ENCODE measurements around the gene SDF2L1. TPM values are rescaled to one million over a fixed set of nuclear protein-coding genes. Genes with fewer than 3 reads are reported as not detected.
A peak's percentile ranks its signal among the peaks of the same experiment; 100 is the strongest.

SDF2L1 gene
- total and polyA plus RNA-seq, 9 of the 15 experiments (the other 6 are each of a cell fraction or from before 2014, with no cell fraction given) = 15.1 to 989 (median 124) TPM

DNA sequence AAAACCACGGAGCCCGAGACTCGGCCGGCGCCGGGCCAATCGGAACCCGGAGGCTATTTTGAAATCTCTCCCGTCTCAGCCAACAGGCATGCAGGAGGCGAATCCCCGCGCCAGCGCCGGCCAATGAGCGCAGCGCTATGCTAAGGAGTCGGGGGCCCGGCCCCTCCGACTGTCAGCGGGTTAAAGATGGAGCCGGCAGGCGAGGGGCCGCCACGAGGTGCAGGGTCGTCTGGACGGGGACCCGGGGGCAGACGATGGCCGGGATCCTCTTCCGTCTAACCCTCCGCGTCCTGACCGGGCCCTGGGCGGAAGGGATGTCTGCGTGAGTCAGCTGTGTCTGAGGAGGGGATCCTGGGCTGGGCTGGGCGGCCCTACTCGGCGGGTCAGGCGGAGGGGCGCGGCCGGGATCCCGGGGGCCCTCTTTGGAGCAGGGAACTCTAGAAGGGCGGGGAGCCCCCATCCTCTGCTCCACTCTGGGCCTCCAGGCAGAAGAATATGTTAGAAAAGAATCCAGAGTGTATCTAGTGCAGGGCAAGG is 10.0 kb downstream of the SDF2L1 start (continued):
- no peak for TF ChIP-seq KDM5B (IDR thresholded peaks at IDR 0.05; ENCODE audit: insufficient replicate concordance, low read depth, low read length)
- no peak for TF ChIP-seq ZNF3 (CRISPR knock-in tag; IDR thresholded peaks at IDR 0.05)
- no peak for TF ChIP-seq MEIS2 (IDR thresholded peaks at IDR 0.05; ENCODE audit: partially characterized antibody)
- TF ChIP-seq MCM5 (IDR thresholded peaks at IDR 0.05; ENCODE audit: low read depth) = no peak
- TF ChIP-seq NCOR1 (IDR thresholded peaks at IDR 0.05) = no peak
- TF ChIP-seq CAMTA2 (CRISPR knock-in tag; conservative IDR thresholded peaks at IDR 0.05) = no peak
- TF ChIP-seq, protein P1, sequence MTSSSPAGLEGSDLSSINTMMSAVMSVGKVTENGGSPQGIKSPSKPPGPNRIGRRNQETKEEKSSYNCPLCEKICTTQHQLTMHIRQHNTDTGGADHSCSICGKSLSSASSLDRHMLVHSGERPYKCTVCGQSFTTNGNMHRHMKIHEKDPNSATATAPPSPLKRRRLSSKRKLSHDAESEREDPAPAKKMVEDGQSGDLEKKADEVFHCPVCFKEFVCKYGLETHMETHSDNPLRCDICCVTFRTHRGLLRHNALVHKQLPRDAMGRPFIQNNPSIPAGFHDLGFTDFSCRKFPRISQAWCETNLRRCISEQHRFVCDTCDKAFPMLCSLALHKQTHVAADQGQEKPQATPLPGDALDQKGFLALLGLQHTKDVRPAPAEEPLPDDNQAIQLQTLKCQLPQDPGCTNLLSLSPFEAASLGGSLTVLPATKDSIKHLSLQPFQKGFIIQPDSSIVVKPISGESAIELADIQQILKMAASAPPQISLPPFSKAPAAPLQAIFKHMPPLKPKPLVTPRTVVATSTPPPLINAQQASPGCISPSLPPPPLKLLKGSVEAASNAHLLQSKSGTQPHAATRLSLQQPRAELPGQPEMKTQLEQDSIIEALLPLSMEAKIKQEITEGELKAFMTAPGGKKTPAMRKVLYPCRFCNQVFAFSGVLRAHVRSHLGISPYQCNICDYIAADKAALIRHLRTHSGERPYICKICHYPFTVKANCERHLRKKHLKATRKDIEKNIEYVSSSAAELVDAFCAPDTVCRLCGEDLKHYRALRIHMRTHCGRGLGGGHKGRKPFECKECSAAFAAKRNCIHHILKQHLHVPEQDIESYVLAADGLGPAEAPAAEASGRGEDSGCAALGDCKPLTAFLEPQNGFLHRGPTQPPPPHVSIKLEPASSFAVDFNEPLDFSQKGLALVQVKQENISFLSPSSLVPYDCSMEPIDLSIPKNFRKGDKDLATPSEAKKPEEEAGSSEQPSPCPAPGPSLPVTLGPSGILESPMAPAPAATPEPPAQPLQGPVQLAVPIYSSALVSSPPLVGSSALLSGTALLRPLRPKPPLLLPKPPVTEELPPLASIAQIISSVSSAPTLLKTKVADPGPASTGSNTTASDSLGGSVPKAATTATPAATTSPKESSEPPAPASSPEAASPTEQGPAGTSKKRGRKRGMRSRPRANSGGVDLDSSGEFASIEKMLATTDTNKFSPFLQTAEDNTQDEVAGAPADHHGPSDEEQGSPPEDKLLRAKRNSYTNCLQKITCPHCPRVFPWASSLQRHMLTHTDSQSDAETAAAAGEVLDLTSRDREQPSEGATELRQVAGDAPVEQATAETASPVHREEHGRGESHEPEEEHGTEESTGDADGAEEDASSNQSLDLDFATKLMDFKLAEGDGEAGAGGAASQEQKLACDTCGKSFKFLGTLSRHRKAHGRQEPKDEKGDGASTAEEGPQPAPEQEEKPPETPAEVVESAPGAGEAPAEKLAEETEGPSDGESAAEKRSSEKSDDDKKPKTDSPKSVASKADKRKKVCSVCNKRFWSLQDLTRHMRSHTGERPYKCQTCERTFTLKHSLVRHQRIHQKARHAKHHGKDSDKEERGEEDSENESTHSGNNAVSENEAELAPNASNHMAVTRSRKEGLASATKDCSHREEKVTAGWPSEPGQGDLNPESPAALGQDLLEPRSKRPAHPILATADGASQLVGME (CRISPR knock-in tag; IDR thresholded peaks at IDR 0.05) = no peak
- TF ChIP-seq, protein P2, sequence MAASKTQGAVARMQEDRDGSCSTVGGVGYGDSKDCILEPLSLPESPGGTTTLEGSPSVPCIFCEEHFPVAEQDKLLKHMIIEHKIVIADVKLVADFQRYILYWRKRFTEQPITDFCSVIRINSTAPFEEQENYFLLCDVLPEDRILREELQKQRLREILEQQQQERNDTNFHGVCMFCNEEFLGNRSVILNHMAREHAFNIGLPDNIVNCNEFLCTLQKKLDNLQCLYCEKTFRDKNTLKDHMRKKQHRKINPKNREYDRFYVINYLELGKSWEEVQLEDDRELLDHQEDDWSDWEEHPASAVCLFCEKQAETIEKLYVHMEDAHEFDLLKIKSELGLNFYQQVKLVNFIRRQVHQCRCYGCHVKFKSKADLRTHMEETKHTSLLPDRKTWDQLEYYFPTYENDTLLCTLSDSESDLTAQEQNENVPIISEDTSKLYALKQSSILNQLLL (CRISPR knock-in tag; IDR thresholded peaks at IDR 0.05; ENCODE audit: borderline replicate concordance) = no peak
- TF ChIP-seq JUND (IDR thresholded peaks at IDR 0.05; ENCODE audit: borderline replicate concordance, low read depth, low read length) = peak; percentile 82
- TF ChIP-seq JUND (tag; IDR thresholded peaks at IDR 0.05; ENCODE audit: borderline replicate concordance, low read depth, low read length) = no peak
- no peak for TF ChIP-seq TGIF2 (CRISPR knock-in tag; IDR thresholded peaks at IDR 0.05)
- no peak for TF ChIP-seq TEAD2 (tag; IDR thresholded peaks at IDR 0.05)
- no peak for TF ChIP-seq ZNF696 (CRISPR knock-in tag; conservative IDR thresholded peaks at IDR 0.05)
- no peak for TF ChIP-seq HDAC2 (IDR thresholded peaks at IDR 0.05)
- TF ChIP-seq NCOA2 (IDR thresholded peaks at IDR 0.05; ENCODE audit: partially characterized antibody in 2 of 2) = no peak
- no peak for TF ChIP-seq HNRNPLL (IDR thresholded peaks at IDR 0.05; ENCODE audit: low read depth, low read length, poor library complexity, severe bottlenecking)
- peak in 1 of 2 experiments; percentile 87 for TF ChIP-seq RCOR1 (IDR thresholded peaks at IDR 0.05; ENCODE audit: borderline replicate concordance in 1 of 2, low read depth in 2 of 2, low read length in 2 of 2)
- TF ChIP-seq, protein P3, sequence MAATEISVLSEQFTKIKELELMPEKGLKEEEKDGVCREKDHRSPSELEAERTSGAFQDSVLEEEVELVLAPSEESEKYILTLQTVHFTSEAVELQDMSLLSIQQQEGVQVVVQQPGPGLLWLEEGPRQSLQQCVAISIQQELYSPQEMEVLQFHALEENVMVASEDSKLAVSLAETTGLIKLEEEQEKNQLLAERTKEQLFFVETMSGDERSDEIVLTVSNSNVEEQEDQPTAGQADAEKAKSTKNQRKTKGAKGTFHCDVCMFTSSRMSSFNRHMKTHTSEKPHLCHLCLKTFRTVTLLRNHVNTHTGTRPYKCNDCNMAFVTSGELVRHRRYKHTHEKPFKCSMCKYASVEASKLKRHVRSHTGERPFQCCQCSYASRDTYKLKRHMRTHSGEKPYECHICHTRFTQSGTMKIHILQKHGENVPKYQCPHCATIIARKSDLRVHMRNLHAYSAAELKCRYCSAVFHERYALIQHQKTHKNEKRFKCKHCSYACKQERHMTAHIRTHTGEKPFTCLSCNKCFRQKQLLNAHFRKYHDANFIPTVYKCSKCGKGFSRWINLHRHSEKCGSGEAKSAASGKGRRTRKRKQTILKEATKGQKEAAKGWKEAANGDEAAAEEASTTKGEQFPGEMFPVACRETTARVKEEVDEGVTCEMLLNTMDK (IDR thresholded peaks at IDR 0.05; ENCODE audit: borderline replicate concordance, insufficient read depth, low read depth, low read length, poor library complexity, severe bottlenecking) = no peak
- no peak for TF ChIP-seq FOXK2 (conservative IDR thresholded peaks at IDR 0.05 in 1 of 2, IDR thresholded peaks at IDR 0.05 in 1 of 2; ENCODE audit: low read depth in 2 of 2)
- no peak for TF ChIP-seq POLR3G (IDR thresholded peaks at IDR 0.05; ENCODE audit: extremely low read depth, insufficient read length, insufficient replicate concordance)
